Measurements from ENCODE around the gene ASB16. TPM values are rescaled to one million over a fixed set of nuclear protein-coding genes. Genes with fewer than 3 reads are reported as not detected.

ASB16 gene
- total RNA-seq, 1 donor = 0.27 TPM

DNA sequence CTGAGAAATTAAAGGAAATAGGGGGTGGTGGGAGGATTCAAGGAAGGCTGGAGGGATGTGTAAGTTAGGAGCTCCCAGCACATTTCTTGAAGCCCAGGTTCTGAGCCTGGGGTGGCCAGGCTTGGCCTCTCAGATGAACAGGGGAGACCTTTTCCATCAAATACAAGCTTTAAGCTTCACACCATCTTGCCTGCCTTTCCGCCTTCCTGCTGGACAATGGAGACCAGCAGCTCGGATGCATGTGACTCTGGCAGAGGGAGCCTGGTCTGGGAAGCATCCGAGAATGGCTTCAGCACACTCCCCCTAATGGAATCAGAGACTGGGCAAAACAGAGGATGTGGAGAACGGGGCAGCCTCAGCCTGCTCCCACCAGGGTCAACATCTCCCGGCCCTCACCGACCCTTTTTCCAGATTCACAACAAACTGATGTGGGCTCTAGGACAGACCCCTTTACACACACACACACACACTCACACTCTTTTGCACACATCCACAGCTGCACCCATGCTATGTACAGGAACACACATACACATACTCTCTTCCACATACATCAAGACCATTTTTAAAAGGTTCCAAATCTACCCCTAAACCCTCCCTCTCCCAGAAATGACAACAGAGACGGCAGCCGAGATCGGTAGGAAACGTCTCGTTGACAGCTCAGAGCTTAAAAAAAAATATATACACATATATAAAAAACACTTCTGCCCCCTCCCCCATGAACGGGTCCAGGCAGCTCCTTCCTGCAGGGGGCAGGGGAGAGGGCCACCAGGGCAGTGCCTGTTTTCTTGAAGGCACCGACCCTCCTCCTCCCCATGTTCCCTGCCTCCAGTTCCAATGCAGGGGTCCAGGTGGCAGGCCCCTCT lies 35.7 kb downstream of the ASB16 start:
- TF ChIP-seq, protein P1, sequence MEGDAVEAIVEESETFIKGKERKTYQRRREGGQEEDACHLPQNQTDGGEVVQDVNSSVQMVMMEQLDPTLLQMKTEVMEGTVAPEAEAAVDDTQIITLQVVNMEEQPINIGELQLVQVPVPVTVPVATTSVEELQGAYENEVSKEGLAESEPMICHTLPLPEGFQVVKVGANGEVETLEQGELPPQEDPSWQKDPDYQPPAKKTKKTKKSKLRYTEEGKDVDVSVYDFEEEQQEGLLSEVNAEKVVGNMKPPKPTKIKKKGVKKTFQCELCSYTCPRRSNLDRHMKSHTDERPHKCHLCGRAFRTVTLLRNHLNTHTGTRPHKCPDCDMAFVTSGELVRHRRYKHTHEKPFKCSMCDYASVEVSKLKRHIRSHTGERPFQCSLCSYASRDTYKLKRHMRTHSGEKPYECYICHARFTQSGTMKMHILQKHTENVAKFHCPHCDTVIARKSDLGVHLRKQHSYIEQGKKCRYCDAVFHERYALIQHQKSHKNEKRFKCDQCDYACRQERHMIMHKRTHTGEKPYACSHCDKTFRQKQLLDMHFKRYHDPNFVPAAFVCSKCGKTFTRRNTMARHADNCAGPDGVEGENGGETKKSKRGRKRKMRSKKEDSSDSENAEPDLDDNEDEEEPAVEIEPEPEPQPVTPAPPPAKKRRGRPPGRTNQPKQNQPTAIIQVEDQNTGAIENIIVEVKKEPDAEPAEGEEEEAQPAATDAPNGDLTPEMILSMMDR (IDR thresholded peaks at IDR 0.05; ENCODE audit: insufficient read depth, low read length) = peak; percentile 24
- H3K4me3 ChIP-seq (ENCODE audit: low read depth, low read length) = no peak overlapping the region
- DNase-seq (ENCODE audit: low read depth) = no peak

DNA sequence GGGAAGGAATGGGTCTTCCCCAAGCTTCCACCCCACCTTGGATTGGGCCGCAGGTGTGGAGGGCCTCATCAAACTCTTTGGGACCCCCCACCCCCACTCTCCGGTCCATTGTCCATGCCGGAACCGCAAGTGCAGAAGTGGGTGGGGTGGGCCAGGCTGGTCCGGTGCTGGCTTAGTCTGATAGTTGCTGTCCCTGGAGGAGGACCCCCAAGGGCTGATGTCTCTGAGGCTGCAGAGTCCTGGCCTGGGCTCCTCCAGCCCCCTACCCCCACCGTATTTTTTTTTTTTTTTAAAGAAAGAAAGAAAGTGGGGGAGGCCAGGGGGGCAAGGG lies 36.3 kb downstream of the ASB16 start:
- no peak for DNase-seq (ENCODE audit: low read depth)
- TF ChIP-seq, protein P1 (IDR thresholded peaks at IDR 0.05; ENCODE audit: insufficient read depth, low read length) = no peak

DNA sequence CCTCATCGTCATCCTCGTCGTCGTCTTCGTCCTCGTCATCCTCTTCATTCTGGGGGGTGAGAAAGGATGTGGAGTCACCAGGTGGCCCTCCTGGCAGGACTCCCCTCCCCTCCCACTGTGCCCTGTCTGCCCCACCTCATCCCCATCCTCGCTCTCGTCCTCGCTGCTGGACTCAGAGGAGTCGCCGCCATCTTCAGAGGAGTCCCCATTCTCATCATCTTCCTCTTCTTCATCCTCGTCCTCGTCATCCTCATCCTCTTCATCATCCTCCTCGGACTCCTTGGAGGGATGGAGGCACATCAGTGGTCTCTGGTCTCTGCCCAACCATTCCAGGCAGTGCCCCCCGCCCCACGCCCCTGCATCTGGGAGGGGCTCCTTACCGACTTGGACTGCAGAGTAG lies 36.8 kb downstream of the ASB16 start:
- TF ChIP-seq, protein P1 (IDR thresholded peaks at IDR 0.05; ENCODE audit: insufficient read depth, low read length) = no peak

More for the DNA sequence above, 36.3 kb downstream of the ASB16 start:
- no peak overlapping the region for H3K4me3 ChIP-seq (ENCODE audit: low read depth, low read length)

DNA sequence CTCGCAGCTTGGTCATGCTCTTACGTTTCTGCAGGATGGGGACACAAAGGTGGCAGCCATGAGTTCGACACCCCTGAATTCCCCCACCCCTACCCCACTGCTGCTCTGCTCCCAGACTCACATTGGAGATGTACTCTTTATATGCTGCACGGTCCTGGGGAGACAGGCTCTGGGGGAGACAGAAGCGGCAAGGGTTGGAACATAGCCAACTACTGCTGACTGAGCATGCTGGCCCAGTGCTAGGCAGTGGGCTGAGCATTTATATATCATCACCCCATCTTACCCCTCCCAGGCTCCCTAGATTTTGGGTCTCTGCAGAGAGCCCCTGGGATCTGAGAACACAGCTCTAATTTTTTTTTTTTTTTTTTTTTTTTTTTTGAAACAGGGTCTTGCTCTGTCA lies 37.2 kb downstream of the ASB16 start:
- no peak overlapping the region for H3K4me3 ChIP-seq (ENCODE audit: low read depth, low read length)
- DNase-seq (ENCODE audit: low read depth) = no peak
- TF ChIP-seq, protein P1 (IDR thresholded peaks at IDR 0.05; ENCODE audit: insufficient read depth, low read length) = no peak

More for the DNA sequence above, 36.8 kb downstream of the ASB16 start:
- no peak for DNase-seq (ENCODE audit: low read depth)
- no peak overlapping the region for H3K4me3 ChIP-seq (ENCODE audit: low read depth, low read length)

DNA sequence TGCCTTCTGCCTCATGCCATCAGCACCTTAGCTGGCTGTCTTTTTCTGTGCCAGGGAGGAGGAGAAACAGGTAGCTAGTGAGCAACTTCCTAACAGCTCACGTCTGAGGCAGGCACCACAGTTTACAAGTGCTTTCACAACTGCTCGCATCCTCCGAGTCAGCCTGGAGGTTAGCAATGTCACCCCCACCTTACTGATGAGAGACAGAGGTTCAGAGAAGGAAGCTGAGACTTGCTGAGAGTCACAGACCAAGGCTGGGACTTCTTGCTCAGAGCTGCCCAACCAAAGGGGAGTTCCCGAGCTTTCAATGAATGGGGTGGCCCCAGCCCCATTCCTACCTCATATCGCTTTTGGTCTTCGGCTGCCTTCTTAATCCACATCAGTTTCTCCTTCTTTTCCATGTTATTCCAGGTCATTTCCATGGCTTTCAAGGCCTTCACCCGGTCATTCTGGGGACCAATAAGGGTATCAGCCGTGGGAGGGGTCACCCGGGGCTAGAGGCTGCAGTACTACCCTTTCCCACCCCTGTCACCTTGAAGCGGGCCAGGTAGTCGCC lies 39.4 kb downstream of the ASB16 start:
- H3K4me3 ChIP-seq (ENCODE audit: low read depth, low read length) = no peak overlapping the region
- DNase-seq (ENCODE audit: low read depth) = no peak
- TF ChIP-seq, protein P1 (IDR thresholded peaks at IDR 0.05; ENCODE audit: insufficient read depth, low read length) = no peak

DNA sequence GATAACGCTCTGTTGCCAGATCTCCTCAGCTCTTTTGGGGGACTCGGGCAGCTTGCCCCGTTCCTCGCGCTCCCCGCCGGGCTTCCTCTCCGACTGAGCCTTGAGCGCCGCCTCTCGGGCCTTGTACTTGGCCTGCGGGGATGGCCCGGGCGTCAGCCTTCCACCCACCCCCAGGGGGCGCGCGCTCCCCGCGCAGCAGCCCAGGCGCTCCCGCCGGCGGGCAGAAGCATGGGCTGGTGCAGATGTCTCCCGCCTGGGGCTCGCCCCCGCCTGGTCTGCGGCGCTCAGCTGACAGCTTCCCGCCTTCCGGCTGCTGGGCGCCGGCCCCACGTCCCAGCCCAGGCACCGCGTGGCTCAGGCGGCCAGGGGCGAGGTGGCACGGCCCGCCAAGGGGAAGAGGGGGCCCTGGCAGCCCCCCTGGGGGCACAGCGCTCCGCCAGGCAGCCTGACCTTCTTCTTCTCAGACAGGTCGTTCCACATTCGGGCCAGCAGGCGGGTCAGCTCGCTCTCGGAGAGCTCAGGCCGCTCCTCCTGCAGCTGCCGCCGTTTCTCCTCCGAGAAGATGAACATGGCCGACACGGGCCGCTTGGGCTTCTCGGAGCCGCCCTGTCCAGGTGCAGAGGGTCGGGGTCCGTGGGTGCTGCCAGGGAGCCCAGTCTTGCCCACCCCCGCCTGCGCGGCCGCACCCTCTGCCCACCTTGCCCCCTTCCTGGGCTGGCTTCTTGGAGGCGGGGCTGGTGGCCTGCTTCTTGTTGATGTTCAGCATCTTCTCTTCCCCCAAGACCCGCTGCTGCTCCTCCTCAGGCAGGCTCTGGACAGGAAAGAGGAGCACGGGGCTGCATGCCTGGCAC lies 40.1 kb downstream of the ASB16 start:
- no peak overlapping the region for H3K4me3 ChIP-seq (ENCODE audit: low read depth, low read length)
- TF ChIP-seq, protein P1 (IDR thresholded peaks at IDR 0.05; ENCODE audit: insufficient read depth, low read length) = peak; percentile 84
- DNase-seq (ENCODE audit: low read depth) = peak; percentile 81
